GM12878 (cell line): ENCODE results near the gene CYB5RL. TPM values are rescaled to one million over a fixed set of nuclear protein-coding genes. Genes with fewer than 3 reads are reported as not detected.
"Not testable (repeated sequence)": the region's sequence is repeated elsewhere in the genome, so short reads cannot be mapped to it uniquely, and the experiment has no call there.

Experiments used
- ATAC-seq: fragments of 200-7000 bp; cut with Tn5 transposase; 3 replicates; pipeline ENCODE4 v1.9.1; 2020; ENCODE audit warnings: mild to moderate bottlenecking, moderate library complexity
- BruUV-seq: library from RNA; stranded (reverse); fragments of 400-500 nt; replicated peaks from 2 replicates; lab custom pipeline; 2021; lab: Mats Ljungman, UMichigan
- CTCF ChIA-PET: fragments of 300-600 bp; sonication (Branson Sonifier 250); formaldehyde crosslinking; extraction: SDS; loops from one replicate; lab custom pipeline; 2021; ENCODE audit warnings: inconsistent platforms; lab: Yijun Ruan, JAX
- POLR2A ChIA-PET: fragments of 350-600 bp; formaldehyde crosslinking; extraction: SDS; loops from one replicate; lab custom pipeline; 2021; ENCODE audit warnings: inconsistent platforms; lab: Charles Lee
- RAD21 ChIA-PET: fragments of 300-600 bp; sonication (Branson Sonifier 250); formaldehyde crosslinking; loops from one replicate; lab custom pipeline; 2023; ENCODE audit warnings: antibody characterized with exemption; ENCODE audit not compliant: unreplicated experiment; lab: Charles Lee
- SMC1A ChIA-PET: fragments of 300-600 bp; sonication (Branson Sonifier 250); formaldehyde crosslinking; loops from one replicate; lab custom pipeline; 2023; ENCODE audit not compliant: unreplicated experiment, uncharacterized antibody; lab: Charles Lee
- DNase-seq: peaks from one replicate; pipeline ENCODE4 v3.0.0-alpha.2; 2011; ENCODE audit warnings: low read depth, low spot score
- FAIRE-seq: peaks from 3 replicates; lab custom pipeline; 2011; peaks lifted over from hg19 to GRCh38; lab: Jason Lieb, UNC
- H2AFZ ChIP-seq: 2 replicates; pipeline ENCODE4 v1.6.0; 2011; ENCODE audit warnings: low read depth, low read length, control low read depth; ENCODE audit not compliant: control insufficient read depth
- H3K27ac ChIP-seq: 2 replicates; pipeline ENCODE4 v1.5.1; 2011; ENCODE audit warnings: control low read depth; ENCODE audit not compliant: control insufficient read depth, insufficient read depth
- H3K27me3 ChIP-seq, 2 experiments: replicated peaks in 1 of 2; 2 replicates each; pipeline versions ENCODE4 v1.6.0 to v1.6.1; 2011; ENCODE audit warnings: low read length in 1 of 2; ENCODE audit not compliant: control insufficient read depth in 2 of 2, insufficient read depth in 2 of 2
- H3K36me3 ChIP-seq, 2 experiments: 2 replicates each; pipeline ENCODE4 v1.5.1; 2011; ENCODE audit warnings: low read length in 1 of 2; ENCODE audit not compliant: control insufficient read depth in 2 of 2, insufficient read depth in 2 of 2
- H3K4me1 ChIP-seq: 2 replicates; pipeline ENCODE4 v1.6.1; 2011; ENCODE audit warnings: mild to moderate bottlenecking, low read length, moderate library complexity, mixed read lengths; ENCODE audit not compliant: control insufficient read depth, insufficient read depth
- H3K4me2 ChIP-seq: 2 replicates; pipeline ENCODE4 v1.6.0; 2011; ENCODE audit warnings: control low read depth; ENCODE audit not compliant: control insufficient read depth, insufficient read depth
- H3K4me3 ChIP-seq: fragments of 200-600 bp; sonication (generic); 2 replicates; pipeline ENCODE4 v1.5.1; 2016
- H3K79me2 ChIP-seq: 2 replicates; pipeline ENCODE4 v1.6.0; 2011; ENCODE audit warnings: low read length; ENCODE audit not compliant: control insufficient read depth, insufficient read depth
- H3K9ac ChIP-seq: 2 replicates; pipeline ENCODE4 v1.8.0; 2011; ENCODE audit warnings: low read length, control low read depth, mixed read lengths; ENCODE audit not compliant: control insufficient read depth, insufficient read depth
- H3K9me3 ChIP-seq: replicated peaks from 3 replicates; pipeline ENCODE4 v1.5.1; 2011; ENCODE audit warnings: mild to moderate bottlenecking, low read length; ENCODE audit not compliant: control insufficient read depth, insufficient read depth
- H4K20me1 ChIP-seq: 2 replicates; pipeline ENCODE4 v1.6.0; 2011; ENCODE audit not compliant: control insufficient read depth, insufficient read depth
- ASH2L ChIP-seq: fragments of 300-600, 200-600 bp; sonication (generic); IDR thresholded peaks from 2 replicates; pipeline ENCODE4 v1.6.1; 2017; ENCODE audit warnings: low read depth, mild to moderate bottlenecking, borderline replicate concordance
- BACH1 ChIP-seq: fragments of 450-650 bp; IDR thresholded peaks from 2 replicates; pipeline ENCODE4 v1.6.1; 2017; ENCODE audit warnings: mild to moderate bottlenecking, borderline replicate concordance
- EGR1 ChIP-seq, 2 experiments: IDR thresholded peaks; 1 replicate in 1 of 2; 2 replicates in 1 of 2; pipeline ENCODE4 v1.6.1; 2011 to 2012; ENCODE audit warnings: low read depth in 2 of 2, low read length in 2 of 2, borderline replicate concordance in 1 of 2, mild to moderate bottlenecking in 1 of 2, moderate library complexity in 1 of 2
- GABPA ChIP-seq: IDR thresholded peaks from 2 replicates; pipeline ENCODE4 v1.6.1; 2014; ENCODE audit warnings: antibody characterized with exemption, low read depth, mild to moderate bottlenecking, inconsistent platforms
- IRF3 ChIP-seq: fragments of 450-650 bp; IDR thresholded peaks from 2 replicates; pipeline ENCODE4 v1.6.1; 2014; ENCODE audit warnings: mild to moderate bottlenecking
- MXI1 ChIP-seq: fragments of 150-350 bp; IDR thresholded peaks from 2 replicates; pipeline ENCODE4 v1.6.1; 2011; ENCODE audit warnings: low read depth, mild to moderate bottlenecking, inconsistent platforms, low read length, improper control_type of control experiment
- RAD21 ChIP-seq: IDR thresholded peaks from 2 replicates; pipeline ENCODE4 v1.6.1; 2011; ENCODE audit warnings: mild to moderate bottlenecking, low read depth, low read length, moderate library complexity; ENCODE audit not compliant: insufficient read depth
- RELA ChIP-seq: fragments of 450-650 bp; IDR thresholded peaks from 2 replicates; pipeline ENCODE4 v1.8.0; 2014; ENCODE audit warnings: borderline replicate concordance; ENCODE audit not compliant: partially characterized antibody
- REST ChIP-seq: IDR thresholded peaks from 2 replicates; pipeline ENCODE4 v1.6.1; 2012; ENCODE audit warnings: mild to moderate bottlenecking, low read depth, low read length
- SIX5 ChIP-seq: IDR thresholded peaks from 2 replicates; pipeline ENCODE4 v1.6.1; 2011; ENCODE audit warnings: mild to moderate bottlenecking, low read depth, low read length, moderate library complexity; ENCODE audit not compliant: severe bottlenecking
- SREBF2 ChIP-seq: IDR thresholded peaks from 2 replicates; pipeline ENCODE4 v1.6.1; 2012; ENCODE audit warnings: mild to moderate bottlenecking, low read length
- STAT3 ChIP-seq: IDR thresholded peaks from 2 replicates; pipeline ENCODE4 v1.6.1; 2011; ENCODE audit warnings: low read depth, low read length, improper control_type of control experiment
- TCF7 ChIP-seq: IDR thresholded peaks from 2 replicates; pipeline ENCODE4 v1.6.1; 2014; ENCODE audit warnings: antibody characterized with exemption, borderline replicate concordance
- WRNIP1 ChIP-seq: IDR thresholded peaks from 2 replicates; pipeline ENCODE4 v1.6.1; 2011; ENCODE audit warnings: low read depth, low read length, improper control_type of control experiment, borderline replicate concordance
- YY1 ChIP-seq: IDR thresholded peaks from 2 replicates; pipeline ENCODE4 v1.6.1; 2011; ENCODE audit warnings: low read depth, mild to moderate bottlenecking, low read length
- ZBED1 ChIP-seq: IDR thresholded peaks from 2 replicates; pipeline ENCODE4 v1.6.1; 2016; ENCODE audit warnings: borderline replicate concordance
- WGBS: methylation state at CpG from one replicate; pipeline ENCODE4 v1.1.6; 2016; ENCODE audit warnings: low lambda C conversion rate; ENCODE audit not compliant: insufficient replicate concordance, insufficient coverage; ENCODE audit errors: missing lambda C conversion rate; 5-methylcytosine and 5-hydroxymethylcytosine counted together
- in situ Hi-C: fragments of 300-500 bp; cut with MboI; formaldehyde crosslinking; loops from 9 replicates; pipeline ENCODE4 v1.14.3; 2018; ENCODE audit warnings: mixed read lengths
- intact Hi-C: fragments of 100-400 bp; cut with micrococcal nuclease; formaldehyde crosslinking; loops from one replicate; pipeline ENCODE4 v1.14.2; 2022; ENCODE audit not compliant: unreplicated experiment
- polyA plus RNA-seq, 11 experiments: library from polyadenylated mRNA; depleted of rRNA in 4 of 11; unstranded in 6 of 11; stranded (reverse) in 5 of 11; fragments of >200 nt; fragmentation: Nextera tagmentation in 4 of 11; fragmentation: Illumina TruSeq in 1 of 11; extraction: Ambion mirVana in 4 of 11; extraction: Trizol in 1 of 11; gene quantifications; 1 replicate in 1 of 11; 2 replicates in 10 of 11; pipeline versions ENCODE4 v1.2.1 to v1.2.3, GENCODE V29; 2011 to 2016; ENCODE audit warnings: inconsistent platforms in 2 of 11, missing spikeins in 2 of 11, low read depth in 1 of 11
- total RNA-seq, 4 experiments: library from RNA; depleted of rRNA in 3 of 4; stranded (reverse); fragments of >200 nt in 3 of 4; fragmentation: Illumina TruSeq in 1 of 4; extraction: Trizol in 1 of 4; gene quantifications; 2 replicates each; pipeline versions ENCODE4 v1.2.1 to v1.2.3, GENCODE V29; 2013 to 2021

CYB5RL gene
- total and polyA plus RNA-seq, 10 of the 15 experiments (the other 5 are each of a cell fraction or from before 2014, with no cell fraction given) = 3.1 to 8.7 (median 7.2) TPM

GRCh38 chr1:54212872-54213271 is 13.0 kb upstream of the CYB5RL start:
- Histone ChIP-seq H3K79me2 (no peaks in the 10 kb centered on the region), H3K4me3 (no peak overlapping the region), H3K27me3 (no peaks in the 10 kb centered on the region), H2AFZ (no peak overlapping the region), H3K4me1 (no peaks in the 10 kb centered on the region), H3K9me3 (no peaks in the 10 kb centered on the region), H4K20me1 (no peaks in the 10 kb centered on the region), H3K36me3 (peaks cover 35 to 52% of the 10 kb centered on the region in 2 experiments), H3K4me2 (no peak overlapping the region), H3K9ac (no peak overlapping the region), H3K27ac (no peak overlapping the region)
- 88% methylated on average over 1 of the region's 1 CpG for WGBS
- BruUV-seq = no TSS peak
- ATAC-seq (no peak), FAIRE-seq (no peak), DNase-seq (no peak)
- in situ Hi-C loops = no loop called here
- ChIA-PET SMC1A (no interaction called here), POLR2A (interaction anchor here (0.6 to 1.6 kb wide), 2 partner anchors 12 to 292 kb away, joined by 3 read pairs; no protein-coding TSS in a partner anchor), RAD21 (no interaction called here), CTCF (no interaction called here)
- intact Hi-C loops = no loop called here
- TF ChIP-seq RELA (no peak), WRNIP1 (no peak), IRF3 (no peak), STAT3 (no peak), YY1 (no peak), REST (no peak), BACH1 (no peak), SREBF2 (no peak), ZBED1 (no peak), TCF7 (no peak), GABPA (no peak), RAD21 (no peak), MXI1 (no peak), SIX5 (no peak), ASH2L (no peak), EGR1 (IDR thresholded peaks at IDR 0.05; ENCODE audit: borderline replicate concordance in 1 of 2, low read depth in 2 of 2, low read length in 2 of 2) (no peak)

- WGBS = 67% methylated on average over 4 of the region's 4 CpGs
- RAD21 ChIA-PET, CTCF ChIA-PET, H3K4me2 ChIP-seq, H3K27me3 ChIP-seq, POLR2A ChIA-PET, SMC1A ChIA-PET, H3K9me3 ChIP-seq, H3K79me2 ChIP-seq, ATAC-seq, H2AFZ ChIP-seq, H4K20me1 ChIP-seq, intact Hi-C loops, H3K9ac ChIP-seq, BruUV-seq, in situ Hi-C loops, DNase-seq, H3K4me1 ChIP-seq, H3K4me3 ChIP-seq, H3K27ac ChIP-seq: not testable (repeated sequence)
- peaks cover 14 to 31% of the 10 kb centered on the region in 2 experiments for H3K36me3 ChIP-seq
- FAIRE-seq = peak; percentile 41
These were observed 8.1 kb upstream of the CYB5RL start for GRCh38 chr1:54207896-54208295.
